ENCODE results near the gene UCN2. TPM values are rescaled to one million over a fixed set of nuclear protein-coding genes. Genes with fewer than 3 reads are reported as not detected.

Gene UCN2
- total RNA-seq, 2 donors from 2014 or later: 3.0 TPM; not detected in 1

GRCh38 chr3:48556796-48557626 lies 6.6 kb downstream of the UCN2 start, which contains the start of gene PFKFB4:
TSS of gene PFKFB4 (minus strand) at chr3:48556803. CDS start at chr3:48556777, 26 bp downstream.
- DNase-seq (ENCODE audit: low spot score) (peak; percentile 97), ATAC-seq (ENCODE audit: insufficient number of reproducible peaks, low FRiP score, low read depth) (peak; percentile 91)
- Histone ChIP-seq H3K27ac (peak within 1 kb of the TSS; percentile 37 to 76), H3K4me1 (ENCODE audit: control insufficient read depth in 1 of 2, low read depth in 2 of 2) (peaks cover 28 to 55% of the 10 kb centered on the region in 2 donors), H3K36me3 (no peaks in the 10 kb centered on the region), H3K9me3 (no peaks in the 10 kb centered on the region), H3K4me3 (peak within 1 kb of the TSS; percentile 94), H3K27me3 (replicated peaks; ENCODE audit: insufficient read depth) (no peaks in the 10 kb centered on the region)
- TF ChIP-seq CTCF (IDR thresholded peaks at IDR 0.05): no peak

GRCh38 chr3:48555949-48556795 lies 7.4 kb downstream of the UCN2 start:
- Histone ChIP-seq H3K36me3 (no peaks in the 10 kb centered on the region), H3K9me3 (no peaks in the 10 kb centered on the region), H3K27me3 (replicated peaks; ENCODE audit: insufficient read depth) (no peaks in the 10 kb centered on the region), H3K4me1 (ENCODE audit: control insufficient read depth in 1 of 2, low read depth in 2 of 2) (peaks cover 28 to 50% of the 10 kb centered on the region in 2 donors), H3K4me3 (peak overlapping the region; percentile 94), H3K27ac (peak overlapping the region; percentile 24 to 37)
- ATAC-seq (ENCODE audit: insufficient number of reproducible peaks, low FRiP score, low read depth) (no peak), DNase-seq (ENCODE audit: low spot score) (no peak)
- TF ChIP-seq CTCF (IDR thresholded peaks at IDR 0.05): no peak

- no peak for ATAC-seq (ENCODE audit: insufficient number of reproducible peaks, low FRiP score, low read depth)
- TF ChIP-seq CTCF (IDR thresholded peaks at IDR 0.05): no peak
- Histone ChIP-seq H3K9me3 (no peaks in the 10 kb centered on the region), H3K4me3 (no peak overlapping the region), H3K36me3 (no peaks in the 10 kb centered on the region), H3K4me1 (ENCODE audit: control insufficient read depth in 1 of 2, low read depth in 2 of 2) (peaks cover 22 to 42% of the 10 kb centered on the region in 2 donors), H3K27me3 (replicated peaks; ENCODE audit: insufficient read depth) (no peaks in the 10 kb centered on the region), H3K27ac (no peak overlapping the region)
- DNase-seq (ENCODE audit: low spot score): no peak
These were observed 8.2 kb downstream of the UCN2 start for GRCh38 chr3:48555231-48555948.

GRCh38 chr3:48553886-48554845 lies 9.4 kb downstream of the UCN2 start:
- TF ChIP-seq CTCF (IDR thresholded peaks at IDR 0.05): no peak
- Histone ChIP-seq H3K9me3 (no peaks in the 10 kb centered on the region), H3K4me3 (no peak overlapping the region), H3K27ac (no peak overlapping the region), H3K36me3 (no peaks in the 10 kb centered on the region), H3K27me3 (replicated peaks; ENCODE audit: insufficient read depth) (no peaks in the 10 kb centered on the region), H3K4me1 (ENCODE audit: control insufficient read depth in 1 of 2, low read depth in 2 of 2) (peaks cover 17 to 30% of the 10 kb centered on the region in 2 donors)
- DNase-seq (ENCODE audit: low spot score) (no peak), ATAC-seq (ENCODE audit: insufficient number of reproducible peaks, low FRiP score, low read depth) (no peak)

Data from thoracic aorta (tissue), 2 donors.